ENCODE data around the gene BCKDHA.
A peak's percentile ranks its signal among the peaks of the same experiment; 100 is the strongest.
"Not testable (repeated sequence)": the region's sequence is repeated elsewhere in the genome, so short reads cannot be mapped to it uniquely, and the experiment has no call there.

Gene BCKDHA

GRCh38 chr19:41425174-41426115 is 27.8 kb downstream of the BCKDHA start:
- no peak for DNase-seq (ENCODE audit: low read depth, low spot score)

- no peak for DNase-seq (ENCODE audit: low read depth, low spot score)
Observed at GRCh38 chr19:41426116-41426841, 28.7 kb downstream of the BCKDHA start.

- DNase-seq (ENCODE audit: low read depth, low spot score), result no peak
Observed at GRCh38 chr19:41426952-41427646, 29.5 kb downstream of the BCKDHA start, which contains the start of gene B3GNT8. B3GNT8 (minus strand) TSS chr19:41427374; CDS start chr19:41426778, 596 bp downstream.

GRCh38 chr19:41427647-41428480 is 30.2 kb downstream of the BCKDHA start:
- no peak for DNase-seq (ENCODE audit: low read depth, low spot score)

GRCh38 chr19:41428481-41428859 is 30.9 kb downstream of the BCKDHA start:
- DNase-seq (ENCODE audit: low read depth, low spot score), result no peak

GRCh38 chr19:41430922-41431321 is 33.3 kb downstream of the BCKDHA start:
- DNase-seq (ENCODE audit: low read depth, low spot score), result no peak

- no peak for DNase-seq (ENCODE audit: low read depth, low spot score)
Observed at GRCh38 chr19:41431426-41432386, 34.1 kb downstream of the BCKDHA start.

- no peak for DNase-seq (ENCODE audit: low read depth, low spot score)
Observed at GRCh38 chr19:41433171-41433570, 35.6 kb downstream of the BCKDHA start.

- no peak for DNase-seq (ENCODE audit: low read depth, low spot score)
Observed at GRCh38 chr19:41434450-41434849, 36.8 kb downstream of the BCKDHA start.

GRCh38 chr19:41435376-41435775 is 37.8 kb downstream of the BCKDHA start:
- DNase-seq (ENCODE audit: low read depth, low spot score), result not testable (repeated sequence)

GRCh38 chr19:41435936-41436673 is 38.5 kb downstream of the BCKDHA start:
- no peak for DNase-seq (ENCODE audit: low read depth, low spot score)

GRCh38 chr19:41436674-41436951 is 39.0 kb downstream of the BCKDHA start:
- DNase-seq (ENCODE audit: low read depth, low spot score), result no peak

GRCh38 chr19:41437944-41438574 is 40.4 kb downstream of the BCKDHA start:
- no peak for DNase-seq (ENCODE audit: low read depth, low spot score)

GRCh38 chr19:41439441-41440222 is 42.0 kb downstream of the BCKDHA start, which contains the start of gene DMAC2:
DMAC2 (minus strand) TSS chr19:41439912; CDS start chr19:41439899, 13 bp downstream.
- DNase-seq (ENCODE audit: low read depth, low spot score), result peak; percentile 97

- no peak for DNase-seq (ENCODE audit: low read depth, low spot score)
Observed at GRCh38 chr19:41441321-41441945, 43.8 kb downstream of the BCKDHA start.

- DNase-seq (ENCODE audit: low read depth, low spot score), result no peak
Observed at GRCh38 chr19:41442473-41443355, 45.1 kb downstream of the BCKDHA start, which contains the start of gene ERICH4. ERICH4 (plus strand) TSS chr19:41443156; CDS start chr19:41443170, 14 bp downstream.
